HepG2 (cell line): ENCODE results near the gene DZANK1. TPM values are rescaled to one million over a fixed set of nuclear protein-coding genes. Genes with fewer than 3 reads are reported as not detected.

Experiments used
- FOSL2 ChIP-seq: sonication (generic); formaldehyde crosslinking; IDR thresholded peaks from 2 replicates; pipeline ENCODE4 v1.4.0; 2020; ENCODE audit warnings: missing genetic modification reagents
- KDM1A ChIP-seq: IDR thresholded peaks from 2 replicates; pipeline ENCODE4 v1.6.1; 2016; ENCODE audit warnings: missing compliant biosample characterization
- KDM5B ChIP-seq: sonication (generic); formaldehyde crosslinking; IDR thresholded peaks from 2 replicates; pipeline ENCODE4 v1.4.0; 2020; ENCODE audit warnings: missing genetic modification reagents, mild to moderate bottlenecking, borderline replicate concordance
- KLF11 ChIP-seq: IDR thresholded peaks from 2 replicates; pipeline ENCODE4 v1.6.1; 2016; ENCODE audit warnings: missing compliant biosample characterization
- NFATC3 ChIP-seq: sonication (generic); formaldehyde crosslinking; IDR thresholded peaks from 2 replicates; pipeline ENCODE4 v1.5.1; 2020; ENCODE audit warnings: mild to moderate bottlenecking, missing genetic modification reagents
- PRDM4 ChIP-seq: sonication (generic); formaldehyde crosslinking; IDR thresholded peaks from 2 replicates; pipeline ENCODE4 v1.9.0; 2021; ENCODE audit warnings: missing genetic modification reagents, borderline replicate concordance
- RCOR2 ChIP-seq: IDR thresholded peaks from 2 replicates; pipeline ENCODE4 v1.6.1; 2016; ENCODE audit warnings: missing biosample characterization, missing genetic modification reagents
- SALL1 ChIP-seq: sonication (generic); formaldehyde crosslinking; IDR thresholded peaks from 2 replicates; pipeline ENCODE4 v1.8.0; 2022; ENCODE audit warnings: mild to moderate bottlenecking, missing genetic modification reagents
- SIN3B ChIP-seq: fragments of 150-350 bp; IDR thresholded peaks from 2 replicates; pipeline ENCODE4 v1.6.1; 2014; ENCODE audit warnings: low read length
- SMC3 ChIP-seq: IDR thresholded peaks from 2 replicates; pipeline ENCODE4 v1.6.1; 2011; ENCODE audit warnings: low read length, improper control_type of control experiment
- SNAPC2 ChIP-seq: sonication (generic); formaldehyde crosslinking; IDR thresholded peaks from 2 replicates; pipeline ENCODE4 v1.8.1; 2022; ENCODE audit warnings: mild to moderate bottlenecking, missing genetic modification reagents
- TMF1 ChIP-seq: sonication (generic); formaldehyde crosslinking; IDR thresholded peaks from 2 replicates; pipeline ENCODE4 v1.8.1; 2022; ENCODE audit warnings: low read depth, missing genetic modification reagents
- ZFP82 ChIP-seq: sonication (generic); formaldehyde crosslinking; IDR thresholded peaks from 2 replicates; pipeline ENCODE4 v1.5.1; 2020; ENCODE audit warnings: mild to moderate bottlenecking, missing genetic modification reagents, borderline replicate concordance
- ZIK1 ChIP-seq: sonication (generic); formaldehyde crosslinking; IDR thresholded peaks from 2 replicates; pipeline ENCODE4 v1.5.0; 2020; ENCODE audit warnings: mild to moderate bottlenecking, low read depth, missing genetic modification reagents, borderline replicate concordance
- ZNF24 ChIP-seq: fragments of 450-650 bp; IDR thresholded peaks from 2 replicates; pipeline ENCODE4 v1.6.1; 2017; ENCODE audit warnings: antibody characterized with exemption, mild to moderate bottlenecking
- ZNF282 ChIP-seq: fragments of 450-650 bp; IDR thresholded peaks from 2 replicates; pipeline ENCODE4 v1.6.1; 2018; ENCODE audit not compliant: partially characterized antibody
- ZNF331 ChIP-seq: sonication (generic); formaldehyde crosslinking; IDR thresholded peaks from 2 replicates; pipeline ENCODE4 v1.4.0; 2020; ENCODE audit warnings: missing genetic modification reagents
- polyA plus RNA-seq, 8 experiments: library from polyadenylated mRNA; depleted of rRNA in 3 of 8; stranded (reverse) in 7 of 8; unstranded in 1 of 8; fragments of >200 nt; fragmentation: Illumina TruSeq in 4 of 8; extraction: Trizol in 4 of 8; gene quantifications; 2 replicates each; pipeline versions ENCODE4 v1.2.1 to v1.2.3, GENCODE V29; 2011 to 2016; ENCODE audit warnings: low read depth in 4 of 8, missing spikeins in 1 of 8, mixed read lengths in 1 of 8; ENCODE audit not compliant: insufficient read depth in 1 of 8
- total RNA-seq, 5 experiments: library from RNA; depleted of rRNA; stranded (reverse); fragments of >200 nt; fragmentation: Illumina TruSeq; extraction: Trizol; gene quantifications; 2 replicates each; pipeline ENCODE4 v1.2.3, GENCODE V29; 2016; ENCODE audit warnings: low read depth in 1 of 5
- TF ChIP-seq, protein P1 (sequence below): sonication (generic); formaldehyde crosslinking; IDR thresholded peaks from 2 replicates; pipeline ENCODE4 v1.4.0; 2020; ENCODE audit warnings: low read depth, mild to moderate bottlenecking, missing genetic modification reagents
- TF ChIP-seq, protein P2 (sequence below): sonication (generic); formaldehyde crosslinking; IDR thresholded peaks from 2 replicates; pipeline ENCODE4 v1.4.0; 2020; ENCODE audit warnings: mild to moderate bottlenecking, missing genetic modification reagents
- TF ChIP-seq, protein P3 (sequence below): sonication (generic); formaldehyde crosslinking; IDR thresholded peaks from 2 replicates; pipeline ENCODE4 v1.4.0; 2020; ENCODE audit warnings: mild to moderate bottlenecking, missing genetic modification reagents
- TF ChIP-seq, protein P4 (sequence below): sonication (generic); formaldehyde crosslinking; IDR thresholded peaks from 2 replicates; pipeline ENCODE4 v1.8.0; 2022; ENCODE audit warnings: mild to moderate bottlenecking, missing genetic modification reagents, borderline replicate concordance
- TF ChIP-seq, protein P5 (sequence below): IDR thresholded peaks from 2 replicates; pipeline ENCODE4 v1.6.1; 2016; ENCODE audit warnings: low read depth, borderline replicate concordance

Gene DZANK1
- total and polyA plus RNA-seq, 2 of the 13 experiments (the other 11 are each of a cell fraction or from before 2014, with no cell fraction given), result 1.6 to 3.2 TPM

GRCh38 chr20:18466894-18467730 lies at the start of gene DZANK1, which contains the start of gene POLR3F (continued):
- TF ChIP-seq ZFP82 (CRISPR knock-in tag) (peak; percentile 80), SNAPC2 (CRISPR knock-in tag) (0 out of 2 replicates have a peak, but pooled peaks have one; percentile 42), FOSL2 (CRISPR knock-in tag) (peak; percentile 62), ZNF24 (peak; percentile 78; the same call in 1 of the 2 replicates), ZIK1 (CRISPR knock-in tag) (0 out of 2 replicates have a peak, but pooled peaks have one; percentile 19), KDM5B (CRISPR knock-in tag) (peak; percentile 86; the same call in 1 of the 2 replicates), PRDM4 (CRISPR knock-in tag) (no peak), SMC3 (no peak; the same call in 1 of the 2 replicates), TMF1 (CRISPR knock-in tag) (peak; percentile 49; the same call in 1 of the 2 replicates), NFATC3 (CRISPR knock-in tag) (no peak), RCOR2 (CRISPR knock-in tag) (no peak; the same call in 1 of the 2 replicates), SIN3B (peak; percentile 100), SALL1 (CRISPR knock-in tag) (peak; percentile 71), ZNF331 (CRISPR knock-in tag) (peak; percentile 72; the same call in 1 of the 2 replicates), KLF11 (CRISPR knock-in tag) (peak; percentile 76), ZNF282 (no peak), KDM1A (CRISPR knock-in tag) (no peak)
- TF ChIP-seq, protein P1, sequence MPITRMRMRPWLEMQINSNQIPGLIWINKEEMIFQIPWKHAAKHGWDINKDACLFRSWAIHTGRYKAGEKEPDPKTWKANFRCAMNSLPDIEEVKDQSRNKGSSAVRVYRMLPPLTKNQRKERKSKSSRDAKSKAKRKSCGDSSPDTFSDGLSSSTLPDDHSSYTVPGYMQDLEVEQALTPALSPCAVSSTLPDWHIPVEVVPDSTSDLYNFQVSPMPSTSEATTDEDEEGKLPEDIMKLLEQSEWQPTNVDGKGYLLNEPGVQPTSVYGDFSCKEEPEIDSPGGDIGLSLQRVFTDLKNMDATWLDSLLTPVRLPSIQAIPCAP, result no peak
- TF ChIP-seq, protein P2, sequence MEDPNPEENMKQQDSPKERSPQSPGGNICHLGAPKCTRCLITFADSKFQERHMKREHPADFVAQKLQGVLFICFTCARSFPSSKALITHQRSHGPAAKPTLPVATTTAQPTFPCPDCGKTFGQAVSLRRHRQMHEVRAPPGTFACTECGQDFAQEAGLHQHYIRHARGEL, result no peak
- TF ChIP-seq, protein P3, sequence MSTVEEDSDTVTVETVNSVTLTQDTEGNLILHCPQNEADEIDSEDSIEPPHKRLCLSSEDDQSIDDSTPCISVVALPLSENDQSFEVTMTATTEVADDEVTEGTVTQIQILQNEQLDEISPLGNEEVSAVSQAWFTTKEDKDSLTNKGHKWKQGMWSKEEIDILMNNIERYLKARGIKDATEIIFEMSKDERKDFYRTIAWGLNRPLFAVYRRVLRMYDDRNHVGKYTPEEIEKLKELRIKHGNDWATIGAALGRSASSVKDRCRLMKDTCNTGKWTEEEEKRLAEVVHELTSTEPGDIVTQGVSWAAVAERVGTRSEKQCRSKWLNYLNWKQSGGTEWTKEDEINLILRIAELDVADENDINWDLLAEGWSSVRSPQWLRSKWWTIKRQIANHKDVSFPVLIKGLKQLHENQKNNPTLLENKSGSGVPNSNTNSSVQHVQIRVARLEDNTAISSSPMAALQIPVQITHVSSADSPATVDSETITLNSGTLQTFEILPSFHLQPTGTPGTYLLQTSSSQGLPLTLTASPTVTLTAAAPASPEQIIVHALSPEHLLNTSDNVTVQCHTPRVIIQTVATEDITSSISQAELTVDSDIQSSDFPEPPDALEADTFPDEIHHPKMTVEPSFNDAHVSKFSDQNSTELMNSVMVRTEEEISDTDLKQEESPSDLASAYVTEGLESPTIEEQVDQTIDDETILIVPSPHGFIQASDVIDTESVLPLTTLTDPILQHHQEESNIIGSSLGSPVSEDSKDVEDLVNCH (CRISPR knock-in tag), result no peak
- TF ChIP-seq, protein P4, sequence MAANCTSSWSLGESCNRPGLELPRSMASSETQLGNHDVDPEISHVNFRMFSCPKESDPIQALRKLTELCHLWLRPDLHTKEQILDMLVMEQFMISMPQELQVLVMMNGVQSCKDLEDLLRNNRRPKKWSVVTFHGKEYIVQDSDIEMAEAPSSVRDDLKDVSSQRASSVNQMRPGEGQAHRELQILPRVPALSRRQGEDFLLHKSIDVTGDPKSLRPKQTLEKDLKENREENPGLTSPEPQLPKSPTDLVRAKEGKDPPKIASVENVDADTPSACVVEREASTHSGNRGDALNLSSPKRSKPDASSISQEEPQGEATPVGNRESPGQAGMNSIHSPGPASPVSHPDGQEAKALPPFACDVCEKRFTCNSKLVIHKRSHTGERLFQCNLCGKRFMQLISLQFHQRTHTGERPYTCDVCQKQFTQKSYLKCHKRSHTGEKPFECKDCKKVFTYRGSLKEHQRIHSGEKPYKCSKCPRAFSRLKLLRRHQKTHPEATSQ (CRISPR knock-in tag), result no peak
- TF ChIP-seq, protein P5, sequence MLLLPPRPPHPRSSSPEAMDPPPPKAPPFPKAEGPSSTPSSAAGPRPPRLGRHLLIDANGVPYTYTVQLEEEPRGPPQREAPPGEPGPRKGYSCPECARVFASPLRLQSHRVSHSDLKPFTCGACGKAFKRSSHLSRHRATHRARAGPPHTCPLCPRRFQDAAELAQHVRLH (CRISPR knock-in tag), result peak; percentile 30; the same call in 1 of the 2 replicates
